Rectal smooth muscle tissue (tissue), 1 donor: ENCODE results near the gene ARMH3.

Source experiments
- H3K27ac ChIP-seq: one replicate; pipeline ENCODE4 v1.7.0; 2013; ENCODE audit warnings: low read depth, low read length, inconsistent platforms
- H3K27me3 ChIP-seq: one replicate; pipeline ENCODE4 v1.7.0; 2013; ENCODE audit warnings: low read length; ENCODE audit not compliant: control insufficient read depth, insufficient read depth
- H3K36me3 ChIP-seq: one replicate; pipeline ENCODE4 v1.7.0; 2013; ENCODE audit warnings: low read length; ENCODE audit not compliant: control insufficient read depth, insufficient read depth
- H3K4me1 ChIP-seq: one replicate; pipeline ENCODE4 v1.7.0; 2013; ENCODE audit warnings: low read length; ENCODE audit not compliant: control insufficient read depth, insufficient read depth
- H3K4me3 ChIP-seq: one replicate; pipeline ENCODE4 v1.7.0; 2013; ENCODE audit warnings: low read length
- H3K9ac ChIP-seq: one replicate; pipeline ENCODE4 v1.7.0; 2013; ENCODE audit warnings: low read length

ARMH3 gene

DNA sequence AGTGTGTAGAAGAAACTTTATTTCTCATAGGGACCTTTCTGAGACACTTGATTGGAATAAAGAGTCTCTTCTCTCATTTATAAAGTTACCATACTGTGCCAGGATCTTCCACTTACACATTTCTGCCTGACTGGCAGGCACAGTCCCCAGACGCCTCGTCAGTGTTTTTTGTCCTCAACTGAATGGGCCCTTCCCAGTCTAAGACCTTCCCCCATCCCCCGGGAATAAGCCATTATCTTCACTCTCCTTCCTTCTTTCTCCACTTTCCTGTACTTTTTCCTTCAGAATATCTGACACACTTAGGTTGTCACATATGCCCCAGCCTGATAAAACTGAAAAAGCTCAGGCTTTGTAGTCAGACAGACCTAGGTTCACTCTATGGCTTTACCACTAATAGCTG, 177.1 kb downstream of the ARMH3 start:
- Histone ChIP-seq H3K36me3 (no peaks in the 10 kb centered on the region), H3K27me3 (no peaks in the 10 kb centered on the region), H3K4me3 (no peak overlapping the region), H3K27ac (no peak overlapping the region), H3K4me1 (no peaks in the 10 kb centered on the region), H3K9ac (no peak overlapping the region)

- Histone ChIP-seq H3K9ac (no peak overlapping the region), H3K4me3 (no peak overlapping the region)
These were observed 180.8 kb downstream of the ARMH3 start for GRCh38 chr10:101875068-101875688.

GRCh38 chr10:101874252-101874651, 181.7 kb downstream of the ARMH3 start:
- Histone ChIP-seq H3K27me3 (no peaks in the 10 kb centered on the region), H3K4me1 (no peaks in the 10 kb centered on the region), H3K36me3 (no peaks in the 10 kb centered on the region), H3K4me3 (no peak overlapping the region), H3K27ac (no peak overlapping the region), H3K9ac (no peak overlapping the region)

More at GRCh38 chr10:101875068-101875688, 180.8 kb downstream of the ARMH3 start:
- Histone ChIP-seq H3K4me1 (no peaks in the 10 kb centered on the region), H3K27ac (no peak overlapping the region), H3K36me3 (no peaks in the 10 kb centered on the region), H3K27me3 (no peaks in the 10 kb centered on the region)

- no peaks in the 10 kb centered on the region for H3K36me3 ChIP-seq
- no peak overlapping the region for H3K4me3 ChIP-seq
- no peak overlapping the region for H3K9ac ChIP-seq
- H3K27ac ChIP-seq, result no peak overlapping the region
- no peaks in the 10 kb centered on the region for H3K27me3 ChIP-seq
- no peaks in the 10 kb centered on the region for H3K4me1 ChIP-seq
These were observed 188.0 kb downstream of the ARMH3 start for GRCh38 chr10:101867931-101868330.

- Histone ChIP-seq H3K27me3 (no peaks in the 10 kb centered on the region), H3K27ac (no peak overlapping the region), H3K4me3 (no peak overlapping the region), H3K4me1 (no peaks in the 10 kb centered on the region), H3K9ac (no peak overlapping the region), H3K36me3 (no peaks in the 10 kb centered on the region)
These were observed 196.4 kb downstream of the ARMH3 start for GRCh38 chr10:101859530-101859929.

DNA sequence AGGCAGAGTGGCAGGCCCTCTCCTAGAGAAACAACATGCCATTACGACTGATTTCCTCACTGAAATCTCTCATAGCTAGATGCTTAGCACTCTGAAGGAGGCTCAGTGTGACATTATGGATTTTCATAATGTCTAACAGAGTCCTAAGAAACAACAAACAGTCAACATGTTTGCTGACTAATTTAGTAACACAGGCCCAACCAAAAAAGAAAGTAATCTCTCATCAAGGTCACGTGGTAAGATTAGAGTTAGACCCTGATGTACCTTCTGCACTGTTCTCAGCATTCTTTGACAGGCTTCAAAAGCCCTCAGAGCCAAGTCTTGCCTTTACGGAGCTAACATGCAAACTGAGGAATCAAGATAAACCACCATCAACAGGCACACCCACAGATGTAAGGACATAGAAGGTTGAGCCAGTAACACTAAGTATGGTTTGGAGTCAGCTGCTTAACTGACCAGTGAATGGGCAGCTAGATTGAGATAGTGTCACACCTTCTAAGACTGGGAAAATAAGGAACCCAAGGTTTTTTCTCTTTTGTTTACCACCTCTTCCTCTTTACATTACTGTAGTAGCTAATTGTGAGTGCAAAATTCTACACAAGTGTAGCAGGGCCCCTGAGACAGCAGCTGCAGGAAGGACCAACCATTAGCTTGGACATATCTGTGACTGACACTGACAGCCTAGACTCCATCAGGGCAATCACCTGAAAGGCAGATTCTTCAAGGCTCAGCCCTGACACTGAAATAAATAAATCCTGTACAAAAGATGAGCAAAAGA, 197.1 kb downstream of the ARMH3 start:
- Histone ChIP-seq H3K4me3 (no peak overlapping the region), H3K27me3 (no peaks in the 10 kb centered on the region), H3K36me3 (no peaks in the 10 kb centered on the region), H3K27ac (no peak overlapping the region), H3K9ac (no peak overlapping the region), H3K4me1 (no peaks in the 10 kb centered on the region)

GRCh38 chr10:101857802-101858476, 198.0 kb downstream of the ARMH3 start:
- Histone ChIP-seq H3K36me3 (no peaks in the 10 kb centered on the region), H3K9ac (no peak overlapping the region), H3K4me1 (no peaks in the 10 kb centered on the region), H3K27me3 (no peaks in the 10 kb centered on the region), H3K27ac (no peak overlapping the region), H3K4me3 (no peak overlapping the region)

DNA sequence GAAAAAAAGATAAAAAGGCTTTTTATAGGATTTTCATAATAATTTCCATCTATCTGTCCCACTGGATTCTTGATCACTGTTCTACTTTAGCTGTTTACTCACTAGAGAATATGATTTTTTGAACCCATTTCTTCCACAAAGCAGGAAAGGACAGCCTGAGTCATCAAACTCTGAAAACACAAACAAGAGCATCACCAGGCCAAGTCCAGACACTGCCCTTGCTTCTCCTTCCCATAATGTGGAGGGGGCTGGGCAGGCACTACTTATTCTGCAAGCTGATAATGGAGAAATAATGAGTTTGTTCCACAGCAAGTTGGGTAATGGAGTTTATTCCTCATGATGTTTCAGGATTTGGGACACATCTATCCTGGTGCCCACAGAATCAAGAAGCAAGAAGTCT, 199.3 kb downstream of the ARMH3 start:
- no peaks in the 10 kb centered on the region for H3K4me1 ChIP-seq
- no peak overlapping the region for H3K27ac ChIP-seq

GRCh38 chr10:101851411-101852116, 204.4 kb downstream of the ARMH3 start:
- H3K4me1 ChIP-seq, result no peaks in the 10 kb centered on the region
- H3K27me3 ChIP-seq, result no peaks in the 10 kb centered on the region
- H3K36me3 ChIP-seq, result peaks cover 6% of the 10 kb centered on the region
- no peak overlapping the region for H3K4me3 ChIP-seq
- H3K9ac ChIP-seq, result no peak overlapping the region
- H3K27ac ChIP-seq, result no peak overlapping the region

More for the DNA sequence above, 199.3 kb downstream of the ARMH3 start:
- Histone ChIP-seq H3K4me3 (no peak overlapping the region), H3K9ac (no peak overlapping the region), H3K27me3 (no peaks in the 10 kb centered on the region), H3K36me3 (no peaks in the 10 kb centered on the region)

DNA sequence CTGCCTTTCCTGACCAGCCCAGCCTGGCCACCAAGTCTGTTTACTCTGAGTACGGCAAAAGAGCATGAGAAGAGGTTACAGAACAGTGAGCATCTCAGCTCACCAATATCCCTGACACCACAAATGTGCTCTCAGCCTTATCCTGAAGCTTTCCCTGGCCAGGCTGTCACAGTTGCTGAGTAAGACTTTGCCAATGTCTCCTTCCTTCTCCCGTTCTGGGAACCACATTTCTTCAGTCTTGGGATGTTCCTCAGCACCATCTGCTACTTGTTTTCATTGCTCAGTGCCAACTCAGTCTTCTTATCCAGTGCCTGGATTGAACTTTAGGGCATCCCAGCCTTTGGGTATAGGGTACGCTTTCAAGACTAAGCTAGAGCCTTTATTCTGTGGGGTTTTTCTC, 205.2 kb downstream of the ARMH3 start:
- no peak overlapping the region for H3K4me3 ChIP-seq

DNA sequence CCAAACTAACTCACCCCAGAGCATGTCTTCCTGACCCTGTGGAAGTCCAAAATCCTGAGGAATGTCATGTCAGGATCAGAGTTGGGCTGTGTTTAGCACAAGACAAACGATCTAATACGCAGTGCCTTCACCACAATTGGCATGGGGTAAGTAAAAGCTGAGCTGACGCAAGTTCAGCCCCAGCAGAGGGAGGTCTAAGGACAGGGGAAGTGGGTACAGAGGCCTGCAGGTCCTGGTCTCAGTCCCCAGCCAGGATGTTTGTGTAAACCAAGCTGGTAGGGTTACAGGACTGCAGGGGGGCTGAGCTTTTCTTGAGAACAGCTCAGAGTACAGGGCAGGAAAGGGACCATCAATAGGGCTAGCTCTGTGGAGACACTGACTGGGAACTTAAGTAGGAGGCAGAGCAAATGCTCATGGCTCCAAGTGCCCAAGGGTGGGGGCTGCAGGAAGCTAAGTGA, 207.1 kb downstream of the ARMH3 start:
- Histone ChIP-seq H3K27ac (no peak overlapping the region), H3K4me1 (no peaks in the 10 kb centered on the region), H3K36me3 (peaks cover 6% of the 10 kb centered on the region), H3K27me3 (no peaks in the 10 kb centered on the region), H3K9ac (no peak overlapping the region), H3K4me3 (no peak overlapping the region)

More for the DNA sequence above, 205.2 kb downstream of the ARMH3 start:
- Histone ChIP-seq H3K36me3 (peaks cover 6% of the 10 kb centered on the region), H3K27ac (no peak overlapping the region), H3K9ac (no peak overlapping the region), H3K4me1 (no peaks in the 10 kb centered on the region), H3K27me3 (no peaks in the 10 kb centered on the region)

GRCh38 chr10:101848408-101848807, 207.6 kb downstream of the ARMH3 start:
- Histone ChIP-seq H3K4me1 (no peaks in the 10 kb centered on the region), H3K9ac (no peak overlapping the region), H3K36me3 (peaks cover 6% of the 10 kb centered on the region), H3K4me3 (no peak overlapping the region), H3K27me3 (no peaks in the 10 kb centered on the region), H3K27ac (no peak overlapping the region)
